CD8-positive, alpha-beta memory T cell (primary cell): Measurements from ENCODE around the gene ZNF148. TPM values are rescaled to one million over a fixed set of nuclear protein-coding genes. Genes with fewer than 3 reads are reported as not detected.

ENCODE experiments used
- CTCF ChIA-PET: fragments of 350-600 bp; sonication (Branson Sonifier 250); formaldehyde crosslinking; loops from one replicate; lab custom pipeline; 2021; ENCODE audit warnings: antibody characterized with exemption; lab: Charles Lee
- POLR2A ChIA-PET: fragments of 350-600 bp; sonication (Branson Sonifier 250); formaldehyde crosslinking; loops from one replicate; lab custom pipeline; 2021; ENCODE audit warnings: antibody characterized with exemption; lab: Charles Lee
- DNase-seq, 5 donors: peaks; one replicate each; pipeline versions ENCODE4 v3.0.0 to v3.0.0-alpha.2; 2020 to 2022; ENCODE audit warnings: mixed read lengths in 1 of 5
- H3K27ac ChIP-seq: one replicate; pipeline ENCODE4 v1.7.0; 2013; ENCODE audit warnings: low read depth, mild to moderate bottlenecking, low read length, moderate library complexity
- H3K27me3 ChIP-seq: 2 replicates; pipeline ENCODE4 v1.7.0; 2013; ENCODE audit warnings: low read length, mild to moderate bottlenecking; ENCODE audit not compliant: insufficient read depth, poor library complexity, severe bottlenecking
- H3K36me3 ChIP-seq: 2 replicates; pipeline ENCODE4 v1.7.0; 2013; ENCODE audit warnings: mild to moderate bottlenecking, low read length, moderate library complexity; ENCODE audit not compliant: insufficient read depth
- H3K4me1 ChIP-seq: 2 replicates; pipeline ENCODE4 v1.7.0; 2013; ENCODE audit warnings: mild to moderate bottlenecking, low read length, moderate library complexity; ENCODE audit not compliant: insufficient read depth
- H3K4me3 ChIP-seq: 2 replicates; pipeline ENCODE4 v1.7.0; 2013; ENCODE audit warnings: mild to moderate bottlenecking, low read length
- H3K9me3 ChIP-seq: 2 replicates; pipeline ENCODE4 v1.7.0; 2013; ENCODE audit warnings: mild to moderate bottlenecking, low read length
- H3K27ac Mint-ChIP-seq, 8 donors: one replicate each; pipeline ENCODE4 v1.8.0; 2020 to 2021; ENCODE audit warnings: mixed read lengths in 8 of 8, mild to moderate bottlenecking in 6 of 8, inconsistent platforms in 3 of 8, moderate library complexity in 3 of 8
- H3K27me3 Mint-ChIP-seq, 2 donors: one replicate each; pipeline ENCODE4 v1.8.0; 2020 to 2021; ENCODE audit warnings: mixed read lengths in 2 of 2, mild to moderate bottlenecking in 1 of 2, moderate library complexity in 1 of 2
- H3K36me3 Mint-ChIP-seq, 3 donors: one replicate each; pipeline ENCODE4 v1.8.0; 2020 to 2021; ENCODE audit warnings: mixed read lengths in 3 of 3, inconsistent platforms in 1 of 3, mild to moderate bottlenecking in 1 of 3
- H3K4me1 Mint-ChIP-seq, 3 donors: one replicate each; pipeline ENCODE4 v1.8.0; 2020 to 2021; ENCODE audit warnings: mixed read lengths in 3 of 3, inconsistent platforms in 1 of 3, mild to moderate bottlenecking in 1 of 3
- H3K4me3 Mint-ChIP-seq, 7 donors: one replicate each; pipeline ENCODE4 v1.8.0; 2020 to 2021; ENCODE audit warnings: mixed read lengths in 7 of 7, mild to moderate bottlenecking in 6 of 7, moderate library complexity in 4 of 7, inconsistent platforms in 2 of 7
- H3K9me3 Mint-ChIP-seq, 5 donors: one replicate each; pipeline ENCODE4 v1.8.0; 2020 to 2022; ENCODE audit warnings: mixed read lengths in 5 of 5, mild to moderate bottlenecking in 3 of 5, moderate library complexity in 2 of 5, inconsistent platforms in 1 of 5
- polyA plus RNA-seq: library from polyadenylated mRNA; unstranded; fragments of 300-500 nt; fragmentation: Illumina TruSeq; gene quantifications from one replicate; pipeline ENCODE4 v1.2.3, GENCODE V29; 2021
- total RNA-seq, 2 experiments: library from RNA; stranded (reverse); gene quantifications; one replicate each; pipeline ENCODE4 v1.2.3, GENCODE V29; 2021

The ZNF148 gene
- total and polyA plus RNA-seq, 3 experiments from 2014 or later = 35.4 to 69.6 (median 39.3) TPM

DNA sequence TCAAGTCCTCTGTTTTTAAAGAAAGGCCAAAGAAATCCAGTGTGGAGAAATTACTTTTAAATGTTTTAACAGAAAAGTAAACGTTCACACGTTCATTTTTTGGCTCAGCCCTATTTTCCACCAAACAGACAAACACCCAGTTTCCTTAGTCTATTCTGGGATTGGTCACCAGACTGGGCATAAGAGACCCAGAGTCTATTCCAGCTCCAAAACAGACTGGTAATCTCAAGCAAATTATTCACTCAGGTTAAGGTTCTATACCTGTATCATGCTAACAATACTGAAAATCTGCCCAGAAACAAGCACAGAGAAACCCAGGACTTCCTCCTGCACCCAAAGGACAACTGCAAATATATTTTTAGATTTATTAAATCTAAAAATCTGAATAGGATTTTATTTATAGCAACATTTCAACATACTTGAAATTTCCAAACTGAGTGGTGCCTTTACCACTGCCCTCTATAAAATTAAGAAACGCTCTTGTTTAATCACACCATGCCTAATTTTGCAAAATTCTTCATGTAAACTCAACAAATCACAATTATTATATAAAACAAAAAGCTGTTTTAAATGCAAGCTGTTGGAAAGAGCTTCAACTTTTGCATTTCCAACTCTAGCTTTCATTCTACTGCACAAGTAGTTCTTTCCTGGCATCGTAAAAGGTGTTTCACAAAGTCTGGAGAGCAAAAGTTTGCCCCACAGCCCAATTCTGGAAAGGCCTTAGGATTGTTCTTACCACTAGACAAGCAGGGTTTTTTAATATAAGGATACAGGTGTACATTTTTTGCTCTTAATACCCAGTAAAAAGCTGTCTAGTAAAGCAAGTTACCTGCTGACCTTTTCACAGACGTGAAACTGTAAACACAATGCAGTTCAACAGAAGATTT, 18.7 kb downstream of the ZNF148 start:
- Histone ChIP-seq H3K4me3 (peak overlapping the region; percentile 51), H3K27me3 (no peaks in the 10 kb centered on the region), H3K36me3 (no peaks in the 10 kb centered on the region), H3K4me1 (peaks cover 24% of the 10 kb centered on the region), H3K9me3 (no peaks in the 10 kb centered on the region), H3K27ac (no peak overlapping the region)
- peak overlapping the region in 6 of 8 donors; percentile 8 to 80 (median 52) for H3K27ac Mint-ChIP-seq
- ChIA-PET CTCF (no interaction called here), POLR2A (no interaction called here)
- peaks cover 67 to 94% (median 93%) of the 10 kb centered on the region in 3 donors for H3K4me1 Mint-ChIP-seq
- DNase-seq = no peak
- H3K36me3 Mint-ChIP-seq = peaks cover 0 to 2% (median 1%) of the 10 kb centered on the region in 3 donors
- H3K9me3 Mint-ChIP-seq = no peaks in the 10 kb centered on the region
- H3K4me3 Mint-ChIP-seq = peak overlapping the region; percentile 68 to 90 (median 81)
- H3K27me3 Mint-ChIP-seq = no peaks in the 10 kb centered on the region

GRCh38 chr3:125353659-125354058, 21.5 kb downstream of the ZNF148 start:
- Mint-ChIP-seq H3K27ac (no peak overlapping the region), H3K9me3 (no peaks in the 10 kb centered on the region), H3K27me3 (no peaks in the 10 kb centered on the region), H3K36me3 (peaks cover 3 to 11% (median 5%) of the 10 kb centered on the region in 3 donors), H3K4me3 (no peak overlapping the region), H3K4me1 (peaks cover 69 to 93% (median 92%) of the 10 kb centered on the region in 3 donors)
- Histone ChIP-seq H3K9me3 (no peaks in the 10 kb centered on the region), H3K27me3 (no peaks in the 10 kb centered on the region), H3K4me3 (no peak overlapping the region), H3K4me1 (peaks cover 24% of the 10 kb centered on the region), H3K27ac (no peak overlapping the region), H3K36me3 (no peaks in the 10 kb centered on the region)
- DNase-seq = no peak
- CTCF ChIA-PET = no interaction called here
- POLR2A ChIA-PET = no interaction called here

DNA sequence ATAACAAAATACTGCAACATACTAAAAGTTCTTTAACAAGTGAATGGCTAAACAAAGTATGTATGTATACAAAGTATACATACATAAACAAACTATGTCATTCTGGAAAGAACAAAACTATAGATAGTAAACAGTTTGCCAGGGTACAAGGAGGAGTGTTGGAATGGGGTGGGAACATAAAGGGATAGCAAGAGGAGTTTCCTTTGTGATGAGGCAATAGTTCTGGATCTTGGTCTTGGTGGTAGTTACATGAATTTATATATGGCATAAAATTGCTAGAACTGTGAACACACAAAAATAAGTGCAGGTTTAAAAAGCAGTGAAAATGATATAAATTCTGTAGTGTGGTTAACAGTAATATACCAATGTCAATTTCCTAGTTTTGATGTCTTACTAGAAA, 22.0 kb downstream of the ZNF148 start:
- no peak for DNase-seq
- Histone ChIP-seq H3K4me3 (no peak overlapping the region), H3K4me1 (peaks cover 25% of the 10 kb centered on the region), H3K27ac (no peak overlapping the region), H3K27me3 (no peaks in the 10 kb centered on the region), H3K9me3 (no peaks in the 10 kb centered on the region), H3K36me3 (no peaks in the 10 kb centered on the region)
- POLR2A ChIA-PET = no interaction called here
- Mint-ChIP-seq H3K9me3 (no peaks in the 10 kb centered on the region), H3K27ac (peak overlapping the region in 5 of 8 donors; percentile 9 to 84 (median 19)), H3K4me1 (peaks cover 69 to 92% (median 92%) of the 10 kb centered on the region in 3 donors), H3K36me3 (peaks cover 6 to 13% (median 8%) of the 10 kb centered on the region in 3 donors), H3K4me3 (peak overlapping the region in 1 of 7 donors; percentile 0), H3K27me3 (no peaks in the 10 kb centered on the region)
- CTCF ChIA-PET = no interaction called here

GRCh38 chr3:125351814-125352456, 23.2 kb downstream of the ZNF148 start:
- ChIA-PET POLR2A (no interaction called here), CTCF (no interaction called here)
- no peaks in the 10 kb centered on the region for H3K27me3 Mint-ChIP-seq
- H3K4me3 ChIP-seq = no peak overlapping the region
- H3K27ac Mint-ChIP-seq = peak overlapping the region in 5 of 8 donors; percentile 1 to 44 (median 23)
- DNase-seq = no peak
- H3K27me3 ChIP-seq = no peaks in the 10 kb centered on the region
- no peak overlapping the region for H3K4me3 Mint-ChIP-seq
- H3K4me1 ChIP-seq = peaks cover 25% of the 10 kb centered on the region
- H3K9me3 Mint-ChIP-seq = no peaks in the 10 kb centered on the region
- H3K36me3 ChIP-seq = no peaks in the 10 kb centered on the region
- no peak overlapping the region for H3K27ac ChIP-seq
- no peaks in the 10 kb centered on the region for H3K9me3 ChIP-seq
- H3K4me1 Mint-ChIP-seq = peaks cover 71 to 90% (median 84%) of the 10 kb centered on the region in 3 donors
- H3K36me3 Mint-ChIP-seq = peaks cover 6 to 15% (median 8%) of the 10 kb centered on the region in 3 donors

DNA sequence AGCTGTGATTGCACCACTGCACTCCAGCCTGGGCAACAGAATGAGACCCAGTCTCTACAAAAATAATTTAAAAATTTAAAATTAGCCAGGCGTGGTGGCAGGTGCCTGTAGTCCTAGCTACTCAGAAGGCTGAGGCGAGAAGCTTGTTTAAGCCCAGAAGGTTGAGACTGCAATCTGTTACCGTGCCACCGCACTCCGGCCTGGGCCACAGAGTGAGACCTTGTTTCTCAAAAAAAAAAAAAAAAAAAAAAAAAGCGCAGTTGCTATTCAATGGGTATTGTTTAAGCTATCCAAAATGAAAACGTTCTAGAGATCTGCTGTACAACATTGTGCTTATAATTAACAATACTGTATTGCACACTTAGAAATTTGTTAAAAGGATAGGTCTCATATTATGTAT, 24.0 kb downstream of the ZNF148 start:
- Mint-ChIP-seq H3K27ac (peak overlapping the region in 1 of 8 donors; percentile 80), H3K27me3 (no peaks in the 10 kb centered on the region), H3K4me3 (no peak overlapping the region), H3K36me3 (peaks cover 12 to 20% (median 13%) of the 10 kb centered on the region in 3 donors), H3K4me1 (peaks cover 68 to 86% (median 84%) of the 10 kb centered on the region in 3 donors), H3K9me3 (peaks cover under 1 to 7% (median 3%) of the 10 kb centered on the region in 5 donors)
- H3K27me3 ChIP-seq = no peaks in the 10 kb centered on the region
- CTCF ChIA-PET = no interaction called here
- no peak overlapping the region for H3K4me3 ChIP-seq
- no peak for DNase-seq
- POLR2A ChIA-PET = no interaction called here
- no peak overlapping the region for H3K27ac ChIP-seq
- peaks cover 25% of the 10 kb centered on the region for H3K4me1 ChIP-seq
- H3K36me3 ChIP-seq = no peaks in the 10 kb centered on the region
- H3K9me3 ChIP-seq = no peaks in the 10 kb centered on the region

DNA sequence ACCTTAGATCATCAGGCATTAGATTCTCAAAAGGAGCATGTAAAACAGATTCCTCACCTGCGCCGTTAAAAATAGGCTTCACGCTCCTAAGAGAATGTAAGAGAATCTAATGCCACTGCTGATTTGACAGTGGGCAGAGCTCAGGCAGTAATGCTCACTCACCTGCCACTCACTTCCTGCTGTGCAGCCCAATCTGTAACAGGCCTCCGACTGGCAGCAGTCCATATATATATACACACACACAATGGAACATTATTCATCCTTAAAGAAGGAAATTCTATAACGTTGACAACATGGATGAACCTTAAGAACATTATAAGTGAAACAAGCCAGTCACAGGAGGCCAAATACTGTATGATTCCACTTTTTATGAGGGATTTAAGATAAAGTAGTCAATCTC, 24.5 kb downstream of the ZNF148 start:
- peaks cover 14 to 24% (median 18%) of the 10 kb centered on the region in 3 donors for H3K36me3 Mint-ChIP-seq
- no peak overlapping the region for H3K4me3 ChIP-seq
- H3K27ac Mint-ChIP-seq = peak overlapping the region in 4 of 8 donors; percentile 8 to 91 (median 58)
- peak overlapping the region in 2 of 7 donors; percentile 24 to 25 for H3K4me3 Mint-ChIP-seq
- no peak overlapping the region for H3K27ac ChIP-seq
- no peaks in the 10 kb centered on the region for H3K36me3 ChIP-seq
- ChIA-PET CTCF (no interaction called here), POLR2A (no interaction called here)
- no peak for DNase-seq
- H3K9me3 ChIP-seq = no peaks in the 10 kb centered on the region
- H3K27me3 Mint-ChIP-seq = no peaks in the 10 kb centered on the region
- peaks cover 19% of the 10 kb centered on the region for H3K4me1 ChIP-seq
- no peaks in the 10 kb centered on the region for H3K27me3 ChIP-seq
- peaks cover 66 to 85% (median 84%) of the 10 kb centered on the region in 3 donors for H3K4me1 Mint-ChIP-seq
- peaks cover 6 to 12% (median 8%) of the 10 kb centered on the region in 5 donors for H3K9me3 Mint-ChIP-seq

- no peak for DNase-seq
- Histone ChIP-seq H3K36me3 (no peaks in the 10 kb centered on the region), H3K4me1 (peaks cover 15% of the 10 kb centered on the region), H3K27me3 (no peaks in the 10 kb centered on the region), H3K9me3 (no peaks in the 10 kb centered on the region), H3K27ac (no peak overlapping the region), H3K4me3 (no peak overlapping the region)
- POLR2A ChIA-PET = no interaction called here
- Mint-ChIP-seq H3K36me3 (peaks cover 20 to 29% (median 27%) of the 10 kb centered on the region in 3 donors), H3K27me3 (no peaks in the 10 kb centered on the region), H3K4me1 (peaks cover 66 to 85% (median 85%) of the 10 kb centered on the region in 3 donors), H3K4me3 (peak overlapping the region in 2 of 7 donors; percentile 33 to 46), H3K27ac (peak overlapping the region in 5 of 8 donors; percentile 3 to 61 (median 46)), H3K9me3 (peaks cover 8 to 20% (median 14%) of the 10 kb centered on the region in 5 donors)
- CTCF ChIA-PET = no interaction called here
Measured at GRCh38 chr3:125349556-125350165, 25.5 kb downstream of the ZNF148 start.
